HUES6 (cell line): ENCODE results near the gene FAM174B.

ENCODE experiments used
- H3K27ac ChIP-seq: 2 replicates; pipeline ENCODE4 v1.7.0; 2013; ENCODE audit warnings: low read depth, mild to moderate bottlenecking, low read length, inconsistent platforms
- H3K27me3 ChIP-seq: 2 replicates; pipeline ENCODE4 v1.6.1; 2013; ENCODE audit warnings: low read length; ENCODE audit not compliant: control insufficient read depth, insufficient read depth
- H3K36me3 ChIP-seq: 2 replicates; pipeline ENCODE4 v1.6.1; 2013; ENCODE audit warnings: low read length; ENCODE audit not compliant: control insufficient read depth, insufficient read depth
- H3K4me1 ChIP-seq: 2 replicates; pipeline ENCODE4 v1.6.1; 2013; ENCODE audit warnings: low read length; ENCODE audit not compliant: control insufficient read depth, insufficient read depth
- H3K4me3 ChIP-seq: 2 replicates; pipeline ENCODE4 v1.5.1; 2013; ENCODE audit warnings: low read depth, low read length
- H3K9ac ChIP-seq: one replicate; pipeline ENCODE4 v1.6.1; 2013; ENCODE audit warnings: mild to moderate bottlenecking, low read length
- H3K9me3 ChIP-seq: 2 replicates; pipeline ENCODE4 v1.6.1; 2013; ENCODE audit warnings: low read depth, low read length; ENCODE audit not compliant: control insufficient read depth, insufficient read depth

Gene FAM174B

GRCh38 chr15:92580521-92580920 is 75.1 kb downstream of the FAM174B start:
- Histone ChIP-seq H3K4me3 (no peak overlapping the region), H3K9ac (no peak overlapping the region), H3K4me1 (no peaks in the 10 kb centered on the region), H3K36me3 (no peaks in the 10 kb centered on the region), H3K27ac (no peak overlapping the region), H3K9me3 (peaks cover 22% of the 10 kb centered on the region), H3K27me3 (0 out of 2 replicates have a peak, but pooled peaks cover 6% of the 10 kb centered on the region)

- no peak overlapping the region for H3K9ac ChIP-seq
- H3K27me3 ChIP-seq = 0 out of 2 replicates have a peak, but pooled peaks cover 6% of the 10 kb centered on the region
- H3K27ac ChIP-seq = no peak overlapping the region
These were observed 75.6 kb downstream of the FAM174B start for GRCh38 chr15:92579931-92580470.

GRCh38 chr15:92579486-92579885 is 76.1 kb downstream of the FAM174B start:
- H3K4me3 ChIP-seq = no peak overlapping the region
- H3K27me3 ChIP-seq = peaks cover 6% of the 10 kb centered on the region; the same call in 1 of the 2 replicates
- peaks cover 16% of the 10 kb centered on the region for H3K9me3 ChIP-seq
- H3K27ac ChIP-seq = no peak overlapping the region
- no peak overlapping the region for H3K9ac ChIP-seq
- no peaks in the 10 kb centered on the region for H3K36me3 ChIP-seq
- no peaks in the 10 kb centered on the region for H3K4me1 ChIP-seq

More at GRCh38 chr15:92579931-92580470, 75.6 kb downstream of the FAM174B start:
- peaks cover 21% of the 10 kb centered on the region for H3K9me3 ChIP-seq
- no peak overlapping the region for H3K4me3 ChIP-seq
- H3K36me3 ChIP-seq = no peaks in the 10 kb centered on the region
- H3K4me1 ChIP-seq = no peaks in the 10 kb centered on the region

- no peak overlapping the region for H3K4me3 ChIP-seq
- H3K9me3 ChIP-seq = peaks cover 4% of the 10 kb centered on the region; the same call in 1 of the 2 replicates
- H3K27ac ChIP-seq = no peak overlapping the region
- H3K36me3 ChIP-seq = no peaks in the 10 kb centered on the region
- no peak overlapping the region for H3K9ac ChIP-seq
- no peaks in the 10 kb centered on the region for H3K4me1 ChIP-seq
- H3K27me3 ChIP-seq = peaks cover 6% of the 10 kb centered on the region; the same call in 1 of the 2 replicates
These were observed 77.3 kb downstream of the FAM174B start for GRCh38 chr15:92578096-92578835.

GRCh38 chr15:92576597-92577200 is 78.9 kb downstream of the FAM174B start:
- H3K9me3 ChIP-seq = no peaks in the 10 kb centered on the region
- H3K27ac ChIP-seq = no peak overlapping the region
- H3K4me3 ChIP-seq = no peak overlapping the region
- H3K4me1 ChIP-seq = no peaks in the 10 kb centered on the region
- peaks cover 6% of the 10 kb centered on the region; the same call in 1 of the 2 replicates for H3K27me3 ChIP-seq
- H3K9ac ChIP-seq = no peak overlapping the region
- no peaks in the 10 kb centered on the region for H3K36me3 ChIP-seq

GRCh38 chr15:92574566-92574965 is 81.0 kb downstream of the FAM174B start:
- peaks cover 15% of the 10 kb centered on the region for H3K27me3 ChIP-seq
- H3K4me3 ChIP-seq = no peak overlapping the region
- H3K36me3 ChIP-seq = no peaks in the 10 kb centered on the region
- no peak overlapping the region for H3K9ac ChIP-seq
- no peaks in the 10 kb centered on the region for H3K9me3 ChIP-seq
- no peaks in the 10 kb centered on the region for H3K4me1 ChIP-seq
- H3K27ac ChIP-seq = no peak overlapping the region

GRCh38 chr15:92574161-92574560 is 81.4 kb downstream of the FAM174B start:
- no peaks in the 10 kb centered on the region for H3K4me1 ChIP-seq
- no peaks in the 10 kb centered on the region for H3K36me3 ChIP-seq
- no peaks in the 10 kb centered on the region for H3K9me3 ChIP-seq
- no peak overlapping the region for H3K27ac ChIP-seq
- H3K4me3 ChIP-seq = no peak overlapping the region
- no peak overlapping the region for H3K9ac ChIP-seq
- peaks cover 15% of the 10 kb centered on the region for H3K27me3 ChIP-seq

GRCh38 chr15:92571824-92572223 is 83.8 kb downstream of the FAM174B start:
- Histone ChIP-seq H3K9ac (no peak overlapping the region), H3K36me3 (no peaks in the 10 kb centered on the region), H3K27ac (no peak overlapping the region), H3K9me3 (no peaks in the 10 kb centered on the region), H3K27me3 (peaks cover 11% of the 10 kb centered on the region), H3K4me3 (no peak overlapping the region), H3K4me1 (no peaks in the 10 kb centered on the region)

GRCh38 chr15:92570391-92570790 is 85.2 kb downstream of the FAM174B start:
- Histone ChIP-seq H3K27me3 (peaks cover 11% of the 10 kb centered on the region), H3K4me3 (no peak overlapping the region)

GRCh38 chr15:92569778-92570177 is 85.8 kb downstream of the FAM174B start:
- no peak overlapping the region for H3K9ac ChIP-seq
- H3K36me3 ChIP-seq = no peaks in the 10 kb centered on the region
- H3K27me3 ChIP-seq = peaks cover 11% of the 10 kb centered on the region
- no peaks in the 10 kb centered on the region for H3K4me1 ChIP-seq
- H3K9me3 ChIP-seq = no peaks in the 10 kb centered on the region
- H3K4me3 ChIP-seq = no peak overlapping the region
- no peak overlapping the region for H3K27ac ChIP-seq

More at GRCh38 chr15:92570391-92570790, 85.2 kb downstream of the FAM174B start:
- H3K9ac ChIP-seq = no peak overlapping the region
- no peaks in the 10 kb centered on the region for H3K36me3 ChIP-seq
- H3K4me1 ChIP-seq = no peaks in the 10 kb centered on the region
- H3K9me3 ChIP-seq = no peaks in the 10 kb centered on the region
- no peak overlapping the region for H3K27ac ChIP-seq
